ENCODE data around the gene SYNE3. TPM values are rescaled to one million over a fixed set of nuclear protein-coding genes. Genes with fewer than 3 reads are reported as not detected.
A peak's percentile ranks its signal among the peaks of the same experiment; 100 is the strongest.

SYNE3 gene
- total RNA-seq (2014; rRNA removed; shearing (Covaris generic)), result 0.75 and 1.4 TPM in 2 replicates

GRCh38 chr14:95516554-95517181, at the start of gene SYNE3:
Gene SYNE3, minus strand, starts transcription at chr14:95516650. Its CDS starts 40,829 bp downstream, at chr14:95475821.
- DNase-seq (ENCODE audit: low spot score), result no peak

GRCh38 chr14:95564060-95564459, 47.6 kb upstream of the SYNE3 start:
- DNase-seq (ENCODE audit: low spot score), result no peak

GRCh38 chr14:95562892-95563685, 46.6 kb upstream of the SYNE3 start:
- DNase-seq (ENCODE audit: low spot score), result peak; percentile 49

- DNase-seq (ENCODE audit: low spot score), result peak; percentile 82
Observed at GRCh38 chr14:95561001-95561412, 44.6 kb upstream of the SYNE3 start.

GRCh38 chr14:95559203-95559602, 42.8 kb upstream of the SYNE3 start:
- no peak for DNase-seq (ENCODE audit: low spot score)

- no peak for DNase-seq (ENCODE audit: low spot score)
Observed at GRCh38 chr14:95557832-95558231, 41.4 kb upstream of the SYNE3 start.

- no peak for DNase-seq (ENCODE audit: low spot score)
Observed at GRCh38 chr14:95557291-95557690, 40.8 kb upstream of the SYNE3 start.

- no peak for DNase-seq (ENCODE audit: low spot score)
Observed at GRCh38 chr14:95555053-95555452, 38.6 kb upstream of the SYNE3 start.

GRCh38 chr14:95553141-95553540, 36.7 kb upstream of the SYNE3 start:
- DNase-seq (ENCODE audit: low spot score), result no peak

GRCh38 chr14:95551435-95551834, 35.0 kb upstream of the SYNE3 start:
- DNase-seq (ENCODE audit: low spot score), result no peak

GRCh38 chr14:95549656-95550585, 33.5 kb upstream of the SYNE3 start:
- no peak for DNase-seq (ENCODE audit: low spot score)

GRCh38 chr14:95548328-95548929, 32.0 kb upstream of the SYNE3 start:
- DNase-seq (ENCODE audit: low spot score), result no peak

GRCh38 chr14:95547626-95548327, 31.3 kb upstream of the SYNE3 start:
- DNase-seq (ENCODE audit: low spot score), result no peak

GRCh38 chr14:95547272-95547625, 30.8 kb upstream of the SYNE3 start:
- DNase-seq (ENCODE audit: low spot score), result no peak

GRCh38 chr14:95545515-95546168, 29.2 kb upstream of the SYNE3 start:
- DNase-seq (ENCODE audit: low spot score), result no peak

GRCh38 chr14:95544588-95544987, 28.1 kb upstream of the SYNE3 start:
- no peak for DNase-seq (ENCODE audit: low spot score)

- no peak for DNase-seq (ENCODE audit: low spot score)
Observed at GRCh38 chr14:95543021-95543420, 26.6 kb upstream of the SYNE3 start.

- DNase-seq (ENCODE audit: low spot score), result no peak
Observed at GRCh38 chr14:95541932-95542930, 25.8 kb upstream of the SYNE3 start.

GRCh38 chr14:95541346-95541745, 24.9 kb upstream of the SYNE3 start:
- no peak for DNase-seq (ENCODE audit: low spot score)

Measured in H4 (cell line).